Measurements from ENCODE around the gene VPS41. TPM values are rescaled to one million over a fixed set of nuclear protein-coding genes. Genes with fewer than 3 reads are reported as not detected.
A peak's percentile ranks its signal among the peaks of the same experiment; 100 is the strongest.
"Not testable (repeated sequence)": the region's sequence is repeated elsewhere in the genome, so short reads cannot be mapped to it uniquely, and the experiment has no call there.

VPS41 gene
- polyA plus RNA-seq (2013, experiment 1 of 2), result 26.7 TPM
- 28.1 TPM for polyA plus RNA-seq (2013, experiment 2 of 2)

- H3K36me3 ChIP-seq (ENCODE audit: control insufficient read depth, insufficient read depth, low read length), result no peaks in the 10 kb centered on the region
- WGBS, 2 experiments (ENCODE audit: insufficient coverage in 2 of 2), result 0% methylated on average over 3 to 12 of the region's 20 CpGs
- peak within 1 kb of the TSS; percentile 79 for H3K4me3 ChIP-seq (ENCODE audit: extremely low read depth, insufficient read depth, low read length, poor library complexity, severe bottlenecking)
- no peak within 1 kb of the TSS for H3K27ac ChIP-seq (ENCODE audit: low read depth, low read length, severe bottlenecking)
- no peaks in the 10 kb centered on the region for H3K4me1 ChIP-seq (ENCODE audit: control insufficient read depth, insufficient read depth, low read length, poor library complexity, severe bottlenecking)
- no peaks in the 10 kb centered on the region for H3K9me3 ChIP-seq (ENCODE audit: control insufficient read depth, low read length)
Observed at GRCh38 chr7:38908759-38909335, at the start of gene VPS41. VPS41 (minus strand) TSS chr7:38909191; CDS start chr7:38909174, 17 bp downstream.

DNA sequence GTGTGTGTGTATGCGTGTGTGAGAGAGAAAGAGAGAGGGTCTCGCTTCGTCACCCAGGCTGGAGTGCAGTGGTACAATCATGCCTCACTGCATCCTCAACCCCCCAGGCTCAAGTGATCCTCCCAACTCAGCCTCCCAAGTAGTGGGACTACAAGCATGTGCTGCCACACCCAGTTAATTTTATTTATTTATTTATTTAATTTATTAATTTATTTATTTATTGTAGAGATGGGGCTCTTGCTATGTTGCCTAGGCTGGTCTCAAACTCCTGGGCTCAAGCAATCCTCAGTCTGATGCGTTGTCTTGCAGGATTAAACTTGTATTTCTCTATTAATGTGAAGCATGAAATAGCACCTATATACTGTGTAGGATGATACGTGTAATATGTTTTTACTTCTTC is 46.9 kb upstream of the VPS41 start:
- Histone ChIP-seq H3K9me3 (ENCODE audit: control insufficient read depth, low read length) (no peaks in the 10 kb centered on the region), H3K4me1 (ENCODE audit: control insufficient read depth, insufficient read depth, low read length, poor library complexity, severe bottlenecking) (no peaks in the 10 kb centered on the region), H3K36me3 (ENCODE audit: control insufficient read depth, insufficient read depth, low read length) (no peaks in the 10 kb centered on the region), H3K27ac (ENCODE audit: low read depth, low read length, severe bottlenecking) (no peak overlapping the region), H3K4me3 (ENCODE audit: extremely low read depth, insufficient read depth, low read length, poor library complexity, severe bottlenecking) (no peak overlapping the region)
- 61% methylated on average over 3 of the region's 5 CpGs; no CpG with 5 or more reads in 1 of the 2 experiments for WGBS, 2 experiments (ENCODE audit: insufficient coverage in 2 of 2)

DNA sequence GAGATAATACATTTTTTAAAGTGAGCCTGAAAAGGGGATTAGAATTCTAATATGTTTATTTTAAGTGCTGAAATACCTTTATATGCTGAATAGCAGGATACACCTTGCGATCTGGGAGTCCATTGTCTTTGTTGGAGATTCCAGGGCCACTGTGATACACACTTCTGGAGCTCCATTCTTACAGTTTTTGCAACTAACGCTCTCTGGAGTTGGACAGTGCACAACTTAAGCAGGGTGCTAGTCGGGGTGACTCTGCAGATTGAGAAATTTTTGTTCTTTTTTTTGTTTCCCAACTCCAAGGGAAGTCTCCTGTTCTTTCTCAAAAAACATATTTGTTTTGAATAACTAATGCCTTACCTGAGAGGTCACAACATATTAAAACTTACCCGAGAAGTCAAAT is 45.0 kb upstream of the VPS41 start:
- no peaks in the 10 kb centered on the region for H3K4me1 ChIP-seq (ENCODE audit: control insufficient read depth, insufficient read depth, low read length, poor library complexity, severe bottlenecking)
- H3K4me3 ChIP-seq (ENCODE audit: extremely low read depth, insufficient read depth, low read length, poor library complexity, severe bottlenecking), result no peak overlapping the region
- WGBS, 2 experiments (ENCODE audit: insufficient coverage in 2 of 2), result 86 to 96% methylated on average over 1 to 4 of the region's 4 CpGs
- H3K36me3 ChIP-seq (ENCODE audit: control insufficient read depth, insufficient read depth, low read length), result no peaks in the 10 kb centered on the region
- no peaks in the 10 kb centered on the region for H3K9me3 ChIP-seq (ENCODE audit: control insufficient read depth, low read length)
- no peak overlapping the region for H3K27ac ChIP-seq (ENCODE audit: low read depth, low read length, severe bottlenecking)

- Histone ChIP-seq H3K9me3 (ENCODE audit: control insufficient read depth, low read length) (no peaks in the 10 kb centered on the region), H3K27ac (ENCODE audit: low read depth, low read length, severe bottlenecking) (no peak overlapping the region), H3K4me1 (ENCODE audit: control insufficient read depth, insufficient read depth, low read length, poor library complexity, severe bottlenecking) (no peaks in the 10 kb centered on the region), H3K36me3 (ENCODE audit: control insufficient read depth, insufficient read depth, low read length) (no peaks in the 10 kb centered on the region), H3K4me3 (ENCODE audit: extremely low read depth, insufficient read depth, low read length, poor library complexity, severe bottlenecking) (no peak overlapping the region)
- WGBS, 2 experiments (ENCODE audit: insufficient coverage in 2 of 2), result no CpG with 5 or more reads among the region's 1 CpG
Observed at GRCh38 chr7:38953227-38953626, 44.2 kb upstream of the VPS41 start.

DNA sequence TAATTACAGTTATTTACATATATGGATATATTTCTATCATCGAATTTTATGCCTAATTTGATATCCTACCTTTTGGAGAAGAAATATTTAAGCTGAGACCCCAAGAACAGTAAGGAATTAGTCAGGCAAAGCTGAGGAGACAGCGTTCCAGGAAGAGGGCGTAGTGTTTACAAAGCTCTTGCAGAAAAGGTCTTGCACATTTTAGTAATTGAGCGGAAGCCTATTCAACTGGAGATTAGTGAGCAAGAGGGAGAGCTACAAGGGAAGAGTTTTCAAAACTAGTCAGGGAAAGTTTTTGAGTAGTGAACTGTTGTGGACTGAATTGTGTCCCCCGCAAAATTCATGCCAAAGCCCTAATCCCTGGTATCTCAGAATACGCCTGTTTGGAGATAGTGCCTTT is 42.2 kb upstream of the VPS41 start:
- Histone ChIP-seq H3K27ac (ENCODE audit: low read depth, low read length, severe bottlenecking) (no peak overlapping the region), H3K9me3 (ENCODE audit: control insufficient read depth, low read length) (no peaks in the 10 kb centered on the region), H3K36me3 (ENCODE audit: control insufficient read depth, insufficient read depth, low read length) (no peaks in the 10 kb centered on the region), H3K4me1 (ENCODE audit: control insufficient read depth, insufficient read depth, low read length, poor library complexity, severe bottlenecking) (no peaks in the 10 kb centered on the region), H3K4me3 (ENCODE audit: extremely low read depth, insufficient read depth, low read length, poor library complexity, severe bottlenecking) (no peak overlapping the region)
- 84 to 88% methylated on average over 3 of the region's 6 CpGs for WGBS, 2 experiments (ENCODE audit: insufficient coverage in 2 of 2)

DNA sequence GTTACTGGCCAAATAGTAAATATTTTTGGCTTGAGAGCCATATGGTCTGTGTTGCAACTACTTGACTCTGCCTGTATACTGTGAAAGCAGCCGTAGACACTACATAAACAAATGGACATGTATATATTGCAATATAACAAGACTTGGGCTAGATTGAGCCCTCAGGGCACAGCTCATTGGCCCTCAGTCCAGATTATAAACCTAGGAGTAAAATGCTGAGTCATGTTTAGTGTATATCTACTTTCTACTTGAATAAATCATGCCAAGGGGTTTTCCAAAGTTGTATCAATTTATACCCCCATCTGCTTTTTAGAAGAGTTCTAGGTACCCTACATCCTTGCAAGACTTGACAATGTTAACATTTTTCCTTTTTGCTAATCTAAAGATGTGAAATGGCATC is 41.3 kb upstream of the VPS41 start:
- WGBS, 2 experiments (ENCODE audit: insufficient coverage in 2 of 2), result no CpG with 5 or more reads among the region's 1 CpG
- H3K36me3 ChIP-seq (ENCODE audit: control insufficient read depth, insufficient read depth, low read length), result no peaks in the 10 kb centered on the region

DNA sequence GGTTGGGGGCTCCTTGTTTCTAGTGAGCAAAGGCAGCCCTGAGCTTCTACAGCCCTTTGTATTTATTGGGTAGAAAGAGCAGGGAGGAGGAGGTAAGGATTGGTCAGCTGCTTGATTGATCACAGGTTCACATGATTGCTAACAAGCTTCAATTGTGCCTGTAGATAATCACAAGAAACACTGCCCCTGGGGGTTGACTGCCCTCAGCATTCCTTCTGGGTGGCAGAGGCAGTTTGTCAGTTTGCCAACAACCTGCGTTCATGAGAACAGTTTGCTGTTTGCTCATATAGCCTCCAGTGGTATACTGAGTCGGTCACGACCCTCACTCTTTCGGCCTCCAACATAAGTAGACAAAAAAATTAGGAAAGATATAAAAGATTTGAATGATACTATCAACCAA is 38.5 kb upstream of the VPS41 start:
- H3K27ac ChIP-seq (ENCODE audit: low read depth, low read length, severe bottlenecking); H3K4me1 ChIP-seq (ENCODE audit: control insufficient read depth, insufficient read depth, low read length, poor library complexity, severe bottlenecking); H3K4me3 ChIP-seq (ENCODE audit: extremely low read depth, insufficient read depth, low read length, poor library complexity, severe bottlenecking); H3K9me3 ChIP-seq (ENCODE audit: control insufficient read depth, low read length); H3K36me3 ChIP-seq (ENCODE audit: control insufficient read depth, insufficient read depth, low read length): not testable (repeated sequence)
- WGBS, 2 experiments (ENCODE audit: insufficient coverage in 2 of 2), result 75 to 90% methylated on average over 1 of the region's 4 CpGs

More for the DNA sequence above, 41.3 kb upstream of the VPS41 start:
- no peaks in the 10 kb centered on the region for H3K4me1 ChIP-seq (ENCODE audit: control insufficient read depth, insufficient read depth, low read length, poor library complexity, severe bottlenecking)
- H3K9me3 ChIP-seq (ENCODE audit: control insufficient read depth, low read length), result no peaks in the 10 kb centered on the region
- no peak overlapping the region for H3K27ac ChIP-seq (ENCODE audit: low read depth, low read length, severe bottlenecking)
- H3K4me3 ChIP-seq (ENCODE audit: extremely low read depth, insufficient read depth, low read length, poor library complexity, severe bottlenecking), result no peak overlapping the region

DNA sequence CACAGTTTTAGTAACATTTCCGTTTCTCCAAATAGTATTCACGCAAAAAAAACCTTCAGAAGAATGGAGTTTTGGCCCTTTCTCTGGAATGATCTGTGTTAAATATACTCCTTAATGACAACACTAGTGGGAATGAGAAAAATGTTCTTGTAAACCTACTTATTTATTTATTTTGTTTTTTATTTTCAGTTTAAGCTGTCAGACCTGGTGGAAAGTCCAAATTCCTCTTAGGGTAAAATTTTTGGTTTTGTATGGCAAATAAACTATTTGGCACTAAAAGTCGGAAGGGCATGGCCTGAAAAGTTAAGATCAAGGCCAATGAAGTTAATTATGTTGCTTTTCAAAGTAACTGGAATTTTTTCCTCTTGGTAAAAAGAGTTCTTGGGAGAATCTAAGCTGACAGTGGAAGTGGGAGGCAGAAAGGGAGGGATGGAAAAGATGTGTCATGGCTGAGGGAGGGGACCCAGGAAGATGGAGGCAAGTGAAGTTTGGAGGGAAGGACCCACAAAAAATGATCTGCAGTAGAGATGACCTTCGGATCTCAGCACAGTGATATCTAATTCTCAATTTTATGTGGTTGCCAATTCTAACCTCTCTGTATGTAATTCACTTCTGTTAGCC is 33.5 kb upstream of the VPS41 start:
- Histone ChIP-seq H3K4me1 (ENCODE audit: control insufficient read depth, insufficient read depth, low read length, poor library complexity, severe bottlenecking) (no peaks in the 10 kb centered on the region), H3K36me3 (ENCODE audit: control insufficient read depth, insufficient read depth, low read length) (no peaks in the 10 kb centered on the region), H3K9me3 (ENCODE audit: control insufficient read depth, low read length) (no peaks in the 10 kb centered on the region), H3K4me3 (ENCODE audit: extremely low read depth, insufficient read depth, low read length, poor library complexity, severe bottlenecking) (no peak overlapping the region), H3K27ac (ENCODE audit: low read depth, low read length, severe bottlenecking) (no peak overlapping the region)
- 83 to 100% methylated on average over 2 of the region's 4 CpGs for WGBS, 2 experiments (ENCODE audit: insufficient coverage in 2 of 2)

GRCh38 chr7:38940774-38941173 is 31.8 kb upstream of the VPS41 start:
- H3K9me3 ChIP-seq (ENCODE audit: control insufficient read depth, low read length), result no peaks in the 10 kb centered on the region
- H3K4me3 ChIP-seq (ENCODE audit: extremely low read depth, insufficient read depth, low read length, poor library complexity, severe bottlenecking), result no peak overlapping the region
- no peaks in the 10 kb centered on the region for H3K36me3 ChIP-seq (ENCODE audit: control insufficient read depth, insufficient read depth, low read length)
- WGBS, 2 experiments (ENCODE audit: insufficient coverage in 2 of 2), result no CpG with 5 or more reads among the region's 3 CpGs
- no peaks in the 10 kb centered on the region for H3K4me1 ChIP-seq (ENCODE audit: control insufficient read depth, insufficient read depth, low read length, poor library complexity, severe bottlenecking)
- no peak overlapping the region for H3K27ac ChIP-seq (ENCODE audit: low read depth, low read length, severe bottlenecking)

DNA sequence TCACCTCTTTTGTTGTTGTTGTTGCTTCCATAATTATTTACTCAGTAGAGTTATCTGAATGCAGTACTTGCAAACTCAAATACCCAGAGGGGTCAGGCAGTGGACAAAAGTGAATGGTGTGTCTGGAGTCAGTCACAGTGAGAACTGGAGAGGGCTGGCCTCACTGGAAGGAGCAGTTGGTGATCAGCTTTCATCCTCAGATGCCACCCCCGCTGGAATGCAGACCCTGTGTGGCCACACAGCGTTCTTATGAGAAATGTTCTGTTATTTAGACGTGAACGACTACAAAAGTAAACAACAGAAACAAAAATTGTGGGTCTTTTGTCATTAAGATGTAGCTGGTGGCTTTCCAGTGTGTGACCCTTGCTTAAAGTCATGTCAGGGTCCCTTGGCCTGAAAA is 29.6 kb upstream of the VPS41 start:
- no peaks in the 10 kb centered on the region for H3K4me1 ChIP-seq (ENCODE audit: control insufficient read depth, insufficient read depth, low read length, poor library complexity, severe bottlenecking)
- 41 to 80% methylated on average over 2 to 4 of the region's 4 CpGs for WGBS, 2 experiments (ENCODE audit: insufficient coverage in 2 of 2)
- no peak overlapping the region for H3K27ac ChIP-seq (ENCODE audit: low read depth, low read length, severe bottlenecking)
- H3K36me3 ChIP-seq (ENCODE audit: control insufficient read depth, insufficient read depth, low read length), result no peaks in the 10 kb centered on the region
- no peak overlapping the region for H3K4me3 ChIP-seq (ENCODE audit: extremely low read depth, insufficient read depth, low read length, poor library complexity, severe bottlenecking)
- no peaks in the 10 kb centered on the region for H3K9me3 ChIP-seq (ENCODE audit: control insufficient read depth, low read length)

DNA sequence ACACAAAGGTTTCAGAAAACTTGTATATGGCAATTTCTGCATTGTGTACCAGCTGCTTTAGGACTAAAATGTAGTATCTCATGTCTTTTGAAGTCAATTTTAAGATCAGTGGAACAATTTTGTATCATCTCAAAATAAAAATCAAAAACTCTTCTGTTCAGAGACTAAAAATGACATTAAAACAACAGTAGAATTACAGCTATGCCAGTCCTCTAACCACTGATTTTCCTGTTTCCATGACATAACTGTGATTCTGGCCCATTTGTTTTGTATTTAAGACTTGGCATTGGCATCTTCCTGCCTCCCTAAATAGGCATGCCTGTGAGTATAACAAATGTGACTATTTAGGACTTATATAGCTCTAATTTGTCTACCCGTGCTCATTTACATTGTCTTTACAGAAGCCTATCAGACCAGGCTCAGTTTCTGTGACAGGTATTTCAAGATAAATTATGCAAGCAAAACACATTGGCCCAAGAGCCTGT is 29.1 kb upstream of the VPS41 start:
- Histone ChIP-seq H3K27ac (ENCODE audit: low read depth, low read length, severe bottlenecking) (no peak overlapping the region), H3K4me3 (ENCODE audit: extremely low read depth, insufficient read depth, low read length, poor library complexity, severe bottlenecking) (no peak overlapping the region), H3K9me3 (ENCODE audit: control insufficient read depth, low read length) (no peaks in the 10 kb centered on the region), H3K36me3 (ENCODE audit: control insufficient read depth, insufficient read depth, low read length) (no peaks in the 10 kb centered on the region), H3K4me1 (ENCODE audit: control insufficient read depth, insufficient read depth, low read length, poor library complexity, severe bottlenecking) (no peaks in the 10 kb centered on the region)
- WGBS, 2 experiments (ENCODE audit: insufficient coverage in 2 of 2), result no CpG with 5 or more reads among the region's 1 CpG
